H9 (cell line): ENCODE measurements around the gene SENP7. TPM values are rescaled to one million over a fixed set of nuclear protein-coding genes. Genes with fewer than 3 reads are reported as not detected.
A peak's percentile ranks its signal among the peaks of the same experiment; 100 is the strongest.
"Not testable (repeated sequence)": the region's sequence is repeated elsewhere in the genome, so short reads cannot be mapped to it uniquely, and the experiment has no call there.

ENCODE experiments used
- DNase-seq: peaks from one replicate; pipeline ENCODE4 v3.0.0-alpha.2; 2017
- H2AFZ ChIP-seq: one replicate; pipeline ENCODE4 v1.6.1; 2013; ENCODE audit warnings: mild to moderate bottlenecking, low read length, control low read depth, moderate library complexity
- H2AK5ac ChIP-seq: 2 replicates; pipeline ENCODE4 v1.6.1; 2013; ENCODE audit warnings: low read length, control low read depth, mixed read lengths; ENCODE audit not compliant: insufficient read length
- H2BK120ac ChIP-seq: one replicate; pipeline ENCODE4 v1.6.1; 2013; ENCODE audit warnings: low read depth, mild to moderate bottlenecking, low read length, control low read depth, inconsistent platforms; ENCODE audit not compliant: poor library complexity, severe bottlenecking
- H2BK12ac ChIP-seq: 2 replicates; pipeline ENCODE4 v1.6.1; 2013; ENCODE audit warnings: low read length, control low read depth, mixed read lengths, low read depth; ENCODE audit not compliant: insufficient read length
- H2BK15ac ChIP-seq: 2 replicates; pipeline ENCODE4 v1.6.1; 2013; ENCODE audit warnings: low read depth, low read length, control low read depth
- H2BK20ac ChIP-seq: one replicate; pipeline ENCODE4 v1.6.1; 2013; ENCODE audit warnings: low read depth, mild to moderate bottlenecking, low read length, control low read depth, inconsistent platforms; ENCODE audit not compliant: poor library complexity, severe bottlenecking
- H2BK5ac ChIP-seq: 2 replicates; pipeline ENCODE4 v1.6.1; 2013; ENCODE audit warnings: low read length, control low read depth, mixed read lengths; ENCODE audit not compliant: insufficient read length
- H3K14ac ChIP-seq: 2 replicates; pipeline ENCODE4 v1.6.1; 2013; ENCODE audit warnings: low read length, control low read depth; ENCODE audit not compliant: insufficient read depth
- H3K18ac ChIP-seq: 2 replicates; pipeline ENCODE4 v1.6.1; 2013; ENCODE audit warnings: low read depth, mild to moderate bottlenecking, mixed read lengths, low read length, control low read depth; ENCODE audit not compliant: insufficient read length
- H3K23ac ChIP-seq: 2 replicates; pipeline ENCODE4 v1.6.1; 2013; ENCODE audit warnings: low read length, control low read depth, mixed read lengths, low read depth; ENCODE audit not compliant: insufficient read length
- H3K23me2 ChIP-seq: 2 replicates; pipeline ENCODE4 v1.6.1; 2013; ENCODE audit warnings: low read depth, mild to moderate bottlenecking, mixed read lengths, low read length, control low read depth; ENCODE audit not compliant: insufficient read length, poor library complexity, severe bottlenecking
- H3K27ac ChIP-seq: 2 replicates; pipeline ENCODE4 v1.5.1; 2013; ENCODE audit warnings: low read length, control low read depth, mixed read lengths, low read depth; ENCODE audit not compliant: insufficient read length
- H3K27me3 ChIP-seq: 2 replicates; pipeline ENCODE4 v1.6.1; 2013; ENCODE audit warnings: low read length, control low read depth, inconsistent platforms; ENCODE audit not compliant: insufficient read depth
- H3K4ac ChIP-seq: 2 replicates; pipeline ENCODE4 v1.6.1; 2013; ENCODE audit warnings: low read depth, mild to moderate bottlenecking, control low read depth, inconsistent platforms, low read length, moderate library complexity
- H3K4me1 ChIP-seq: 2 replicates; pipeline ENCODE4 v1.6.1; 2013; ENCODE audit warnings: low read length, control low read depth, inconsistent platforms; ENCODE audit not compliant: insufficient read depth
- H3K4me2 ChIP-seq: 2 replicates; pipeline ENCODE4 v1.6.1; 2013; ENCODE audit warnings: low read length, control low read depth, mixed read lengths; ENCODE audit not compliant: insufficient read length, insufficient read depth
- H3K56ac ChIP-seq: 2 replicates; pipeline ENCODE4 v1.6.1; 2013; ENCODE audit warnings: low read depth, mild to moderate bottlenecking, mixed read lengths, low read length, control low read depth; ENCODE audit not compliant: insufficient read length
- H3K79me1 ChIP-seq: 2 replicates; pipeline ENCODE4 v1.6.1; 2013; ENCODE audit warnings: low read depth, mild to moderate bottlenecking, moderate library complexity, low read length, control low read depth, inconsistent platforms; ENCODE audit not compliant: insufficient read depth, poor library complexity, severe bottlenecking
- H3K79me2 ChIP-seq: 2 replicates; pipeline ENCODE4 v1.6.1; 2013; ENCODE audit warnings: low read length, control low read depth, inconsistent platforms; ENCODE audit not compliant: insufficient read depth
- H3K9ac ChIP-seq: 2 replicates; pipeline ENCODE4 v1.6.1; 2013; ENCODE audit warnings: low read length, control low read depth, mixed read lengths; ENCODE audit not compliant: insufficient read length; ENCODE audit errors: extremely low read depth
- H3K9me3 ChIP-seq: one replicate; pipeline ENCODE4 v1.6.1; 2013; ENCODE audit warnings: low read depth, low read length, inconsistent platforms; ENCODE audit not compliant: control insufficient read depth
- H3T11ph ChIP-seq: one replicate; pipeline ENCODE4 v1.6.1; 2013; ENCODE audit warnings: mild to moderate bottlenecking, low read length, control low read depth, inconsistent platforms
- H4K20me1 ChIP-seq: one replicate; pipeline ENCODE4 v1.6.1; 2013; ENCODE audit not compliant: control insufficient read depth, insufficient read length, insufficient read depth
- H4K5ac ChIP-seq: 2 replicates; pipeline ENCODE4 v1.6.1; 2013; ENCODE audit warnings: low read depth, mild to moderate bottlenecking, mixed read lengths, low read length, control low read depth; ENCODE audit not compliant: insufficient read length
- H4K8ac ChIP-seq: replicated peaks from 2 replicates; pipeline ENCODE4 v1.6.1; 2013; ENCODE audit warnings: low read length, control low read depth, mixed read lengths, low read depth; ENCODE audit not compliant: insufficient read length
- H4K91ac ChIP-seq: 2 replicates; pipeline ENCODE4 v1.6.1; 2013; ENCODE audit warnings: low read depth, mild to moderate bottlenecking, moderate library complexity, mixed read lengths, low read length, control low read depth; ENCODE audit not compliant: insufficient read length
- H3K27ac Mint-ChIP-seq, 3 experiments: 2 replicates in 2 of 3; 3 replicates in 1 of 3; pipeline ENCODE4 v1.8.0; 2020 to 2021; ENCODE audit warnings: mixed read lengths in 3 of 3, mild to moderate bottlenecking in 1 of 3, moderate library complexity in 1 of 3
- H3K27me3 Mint-ChIP-seq: 2 replicates; pipeline ENCODE4 v1.8.0; 2021; ENCODE audit warnings: low read depth, mild to moderate bottlenecking, moderate library complexity, mixed read lengths
- H3K36me3 Mint-ChIP-seq, 3 experiments: 2 replicates in 2 of 3; 3 replicates in 1 of 3; pipeline ENCODE4 v1.8.0; 2020 to 2021; ENCODE audit warnings: low read depth in 3 of 3, mixed read lengths in 3 of 3; ENCODE audit not compliant: insufficient read depth in 1 of 3
- H3K4me1 Mint-ChIP-seq, 2 experiments: 2 replicates each; pipeline ENCODE4 v1.8.0; 2020; ENCODE audit warnings: mixed read lengths in 2 of 2
- H3K4me3 Mint-ChIP-seq, 2 experiments: 2 replicates in 1 of 2; 3 replicates in 1 of 2; pipeline ENCODE4 v1.8.0; 2020 to 2021; ENCODE audit warnings: mild to moderate bottlenecking in 2 of 2, mixed read lengths in 2 of 2, moderate library complexity in 1 of 2
- H3K9me3 Mint-ChIP-seq, 2 experiments: 2 replicates in 1 of 2; 3 replicates in 1 of 2; pipeline ENCODE4 v1.8.0; 2020; ENCODE audit warnings: mild to moderate bottlenecking in 2 of 2, mixed read lengths in 2 of 2, moderate library complexity in 1 of 2
- WGBS: extraction: QIAGEN DNeasy Blood & Tissue Kit; methylation state at CpG from one replicate; pipeline ENCODE4 v1.1.7; 2013; ENCODE audit warnings: missing lambda C conversion rate, low lambda C conversion rate, mixed read lengths; ENCODE audit not compliant: insufficient read length; ENCODE audit errors: extremely low coverage; 5-methylcytosine and 5-hydroxymethylcytosine counted together
- total RNA-seq: library from RNA; stranded (reverse); gene quantifications from 2 replicates; pipeline ENCODE4 v1.2.1, GENCODE V29; 2021
- TF ChIP-seq, protein P1 (sequence below): fragments of 200-600 bp; sonication (generic); conservative IDR thresholded peaks from 3 replicates; pipeline ENCODE4 v1.8.0; 2021; ENCODE audit warnings: antibody characterized with exemption, mild to moderate bottlenecking

SENP7 gene
- total RNA-seq, 1 experiment from 2014 or later: 8.4 TPM

DNA sequence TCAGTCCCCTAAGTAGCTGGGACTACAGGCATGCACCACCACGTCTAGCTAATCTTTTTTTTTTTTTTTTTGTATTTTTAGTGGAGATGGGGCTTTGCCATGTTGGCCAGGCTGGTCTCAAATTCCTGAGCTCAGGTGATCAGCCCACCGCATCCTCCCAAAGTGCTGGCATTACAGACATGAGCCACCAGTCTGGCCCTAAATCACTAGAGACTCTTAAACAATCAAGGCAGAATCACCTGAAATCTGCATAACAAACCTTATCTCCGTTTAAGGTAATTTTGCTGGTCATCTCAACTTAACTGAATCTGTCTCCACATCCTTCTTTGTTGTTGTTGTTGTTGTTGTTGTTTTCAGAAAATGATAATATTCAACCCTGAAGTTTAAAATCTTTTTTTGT, 43.1 kb upstream of the SENP7 start:
- Histone ChIP-seq H2AFZ (no peak overlapping the region), H3K9ac (no peak overlapping the region), H4K20me1 (no peaks in the 10 kb centered on the region), H3T11ph (no peak overlapping the region), H3K23me2 (no peaks in the 10 kb centered on the region), H2BK20ac (no peak overlapping the region), H3K79me2 (no peaks in the 10 kb centered on the region), H2AK5ac (no peak overlapping the region), H3K9me3 (no peaks in the 10 kb centered on the region), H3K79me1 (no peaks in the 10 kb centered on the region), H2BK5ac (no peak overlapping the region), H3K4ac (no peak overlapping the region), H3K14ac (no peak overlapping the region), H3K27me3 (no peaks in the 10 kb centered on the region), H2BK12ac (no peak overlapping the region), H3K18ac (no peak overlapping the region), H2BK15ac (no peak overlapping the region), H3K4me2 (no peak overlapping the region), H3K4me1 (no peaks in the 10 kb centered on the region; the same call in 1 of the 2 replicates), H4K5ac (no peak overlapping the region), H3K56ac (no peak overlapping the region), H3K23ac (no peak overlapping the region), H2BK120ac (no peak overlapping the region), H4K8ac (no peak overlapping the region), H3K27ac (no peak overlapping the region), H4K91ac (no peak overlapping the region)
- H3K4me3 Mint-ChIP-seq: no peak overlapping the region
- H3K4me1 Mint-ChIP-seq: peaks cover 18 to 28% of the 10 kb centered on the region in 2 experiments
- H3K36me3 Mint-ChIP-seq: peaks cover 10 to 17% (median 10%) of the 10 kb centered on the region in 3 experiments
- TF ChIP-seq, protein P1, sequence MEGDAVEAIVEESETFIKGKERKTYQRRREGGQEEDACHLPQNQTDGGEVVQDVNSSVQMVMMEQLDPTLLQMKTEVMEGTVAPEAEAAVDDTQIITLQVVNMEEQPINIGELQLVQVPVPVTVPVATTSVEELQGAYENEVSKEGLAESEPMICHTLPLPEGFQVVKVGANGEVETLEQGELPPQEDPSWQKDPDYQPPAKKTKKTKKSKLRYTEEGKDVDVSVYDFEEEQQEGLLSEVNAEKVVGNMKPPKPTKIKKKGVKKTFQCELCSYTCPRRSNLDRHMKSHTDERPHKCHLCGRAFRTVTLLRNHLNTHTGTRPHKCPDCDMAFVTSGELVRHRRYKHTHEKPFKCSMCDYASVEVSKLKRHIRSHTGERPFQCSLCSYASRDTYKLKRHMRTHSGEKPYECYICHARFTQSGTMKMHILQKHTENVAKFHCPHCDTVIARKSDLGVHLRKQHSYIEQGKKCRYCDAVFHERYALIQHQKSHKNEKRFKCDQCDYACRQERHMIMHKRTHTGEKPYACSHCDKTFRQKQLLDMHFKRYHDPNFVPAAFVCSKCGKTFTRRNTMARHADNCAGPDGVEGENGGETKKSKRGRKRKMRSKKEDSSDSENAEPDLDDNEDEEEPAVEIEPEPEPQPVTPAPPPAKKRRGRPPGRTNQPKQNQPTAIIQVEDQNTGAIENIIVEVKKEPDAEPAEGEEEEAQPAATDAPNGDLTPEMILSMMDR: no peak
- no CpG with 5 or more reads among the region's 3 CpGs for whole genome bisulfite sequencing
- peak; percentile 54 for DNase-seq
- H3K27ac Mint-ChIP-seq: no peak overlapping the region
- H3K27me3 Mint-ChIP-seq: peaks cover 2% of the 10 kb centered on the region; the same call in 1 of the 2 replicates
- H3K9me3 Mint-ChIP-seq: peaks cover 10 to 22% of the 10 kb centered on the region in 2 experiments

DNA sequence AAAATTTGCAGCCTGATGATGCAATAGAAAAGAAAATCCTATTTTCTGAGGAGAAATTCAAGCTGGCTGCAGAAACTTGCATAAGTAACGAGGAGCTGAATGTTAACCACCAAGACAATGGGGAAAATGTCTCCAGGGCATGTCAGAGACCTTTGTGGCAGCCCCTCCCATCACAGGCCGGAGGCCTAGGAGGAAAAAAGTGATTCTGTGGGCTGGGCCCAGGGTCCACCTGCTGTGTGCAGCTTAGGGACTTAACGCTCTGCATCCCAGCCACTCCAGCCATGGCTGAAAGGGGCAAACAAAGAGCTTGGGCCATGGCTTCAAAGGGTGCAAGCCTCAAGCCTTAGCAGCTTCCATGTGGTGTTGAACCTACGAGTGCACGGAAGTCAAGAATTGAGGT, 40.4 kb upstream of the SENP7 start:
- peak; percentile 60 for DNase-seq
- not testable (repeated sequence) for H3K18ac ChIP-seq, H4K8ac ChIP-seq, H4K20me1 ChIP-seq, H3K9ac ChIP-seq, H2BK120ac ChIP-seq, H3K4me2 ChIP-seq, H4K91ac ChIP-seq, H3K27ac Mint-ChIP-seq, H3K27me3 Mint-ChIP-seq, H2BK12ac ChIP-seq, H3K4me3 Mint-ChIP-seq, H2AK5ac ChIP-seq, H3K79me2 ChIP-seq, H2BK15ac ChIP-seq, H2AFZ ChIP-seq, H3K4ac ChIP-seq, H3K23ac ChIP-seq, H3T11ph ChIP-seq, H2BK20ac ChIP-seq, H3K27me3 ChIP-seq, H3K56ac ChIP-seq, H3K14ac ChIP-seq, H3K79me1 ChIP-seq, H3K27ac ChIP-seq, H3K9me3 ChIP-seq, H2BK5ac ChIP-seq, H3K4me1 ChIP-seq, H4K5ac ChIP-seq, H3K23me2 ChIP-seq
- WGBS: no CpG with 5 or more reads among the region's 5 CpGs
- peaks cover 15 to 27% (median 19%) of the 10 kb centered on the region in 3 experiments for H3K36me3 Mint-ChIP-seq
- H3K4me1 Mint-ChIP-seq: peaks cover 27 to 34% of the 10 kb centered on the region in 2 experiments
- peaks cover 20 to 31% of the 10 kb centered on the region in 2 experiments for H3K9me3 Mint-ChIP-seq
